H1 (cell line): ENCODE data around the gene UMAD1. TPM values are rescaled to one million over a fixed set of nuclear protein-coding genes. Genes with fewer than 3 reads are reported as not detected.

Source experiments
- CTCF ChIA-PET: fragments of 300-600 bp; sonication (Branson Sonifier 250); formaldehyde crosslinking; loops from one replicate; lab custom pipeline; 2021; ENCODE audit not compliant: partially characterized antibody; lab: Charles Lee
- POLR2A ChIA-PET: fragments of 300-600 bp; sonication (Branson Sonifier 250); formaldehyde crosslinking; loops from one replicate; lab custom pipeline; 2021; ENCODE audit warnings: inconsistent platforms; ENCODE audit not compliant: partially characterized antibody; lab: Charles Lee
- DNase-seq, 2 experiments: peaks; one replicate each; pipeline versions ENCODE4 v3.0.0 to v3.0.0-alpha.2; 2010 to 2022; ENCODE audit warnings: low spot score in 2 of 2, low read depth in 1 of 2, mixed read lengths in 1 of 2
- FAIRE-seq: peaks from 2 replicates; lab custom pipeline; 2011; peaks lifted over from hg19 to GRCh38; lab: Jason Lieb, UNC
- H2AFZ ChIP-seq: 2 replicates; pipeline ENCODE4 v1.8.1; 2012; ENCODE audit warnings: low read length, inconsistent platforms
- H2AK5ac ChIP-seq: 2 replicates; pipeline ENCODE4 v1.6.1; 2013; ENCODE audit warnings: low read depth, low read length
- H2BK120ac ChIP-seq: replicated peaks from 2 replicates; pipeline ENCODE3; 2013; ENCODE audit warnings: low read depth, low read length, inconsistent platforms
- H2BK12ac ChIP-seq: 2 replicates; pipeline ENCODE4 v1.6.1; 2013; ENCODE audit warnings: low read depth, low read length
- H2BK15ac ChIP-seq: 2 replicates; pipeline ENCODE4 v1.6.1; 2013; ENCODE audit warnings: low read length
- H2BK20ac ChIP-seq: 2 replicates; pipeline ENCODE4 v1.6.1; 2013; ENCODE audit warnings: low read length
- H2BK5ac ChIP-seq: 2 replicates; pipeline ENCODE4 v1.6.1; 2013; ENCODE audit warnings: low read depth, low read length
- H3K14ac ChIP-seq: 2 replicates; pipeline ENCODE4 v1.6.1; 2013; ENCODE audit warnings: inconsistent platforms; ENCODE audit not compliant: insufficient read length
- H3K18ac ChIP-seq: 2 replicates; pipeline ENCODE4 v1.6.1; 2013; ENCODE audit warnings: low read length; ENCODE audit errors: extremely low read depth
- H3K23ac ChIP-seq: 2 replicates; pipeline ENCODE4 v1.6.1; 2013; ENCODE audit warnings: inconsistent platforms; ENCODE audit not compliant: insufficient read length
- H3K23me2 ChIP-seq: 2 replicates; pipeline ENCODE4 v1.6.1; 2013; ENCODE audit warnings: low read depth, low read length
- H3K27ac ChIP-seq: 2 replicates; pipeline ENCODE4 v1.6.1; 2011; ENCODE audit warnings: low read depth, low read length, inconsistent platforms
- H3K27me3 ChIP-seq, 4 experiments: replicated peaks in 1 of 4; 1 replicate in 1 of 4; 2 replicates in 3 of 4; pipeline versions ENCODE4 v1.6.1 to v1.8.1; 2011 to 2013; ENCODE audit warnings: low read length in 3 of 4, mild to moderate bottlenecking in 3 of 4, inconsistent platforms in 2 of 4, mixed read lengths in 2 of 4, moderate library complexity in 1 of 4; ENCODE audit not compliant: control insufficient read depth in 3 of 4, insufficient read depth in 3 of 4; ENCODE audit errors: extremely low read depth in 1 of 4
- H3K36me3 ChIP-seq, 4 experiments: 2 replicates each; pipeline versions ENCODE4 v1.6.1 to v1.8.1; 2011 to 2013; ENCODE audit warnings: mild to moderate bottlenecking in 4 of 4, low read length in 3 of 4, moderate library complexity in 2 of 4, control low read depth in 1 of 4, inconsistent platforms in 1 of 4; ENCODE audit not compliant: insufficient read depth in 4 of 4, control insufficient read depth in 2 of 4
- H3K4ac ChIP-seq: replicated peaks from 2 replicates; pipeline ENCODE3; 2013; ENCODE audit warnings: low read length, low read depth, mixed read lengths, inconsistent platforms; ENCODE audit not compliant: insufficient read length
- H3K4me1 ChIP-seq, 4 experiments: replicated peaks in 1 of 4; 1 replicate in 1 of 4; 2 replicates in 3 of 4; pipeline versions ENCODE4 v1.6.1 to v1.8.1; 2011 to 2013; ENCODE audit warnings: low read length in 3 of 4, inconsistent platforms in 2 of 4, mixed read lengths in 1 of 4; ENCODE audit not compliant: insufficient read depth in 4 of 4, control insufficient read depth in 3 of 4
- H3K4me2 ChIP-seq, 2 experiments: 2 replicates each; pipeline versions ENCODE4 v1.6.1 to v1.8.1; 2011 to 2013; ENCODE audit warnings: low read depth in 2 of 2, low read length in 2 of 2, control low read depth in 1 of 2, inconsistent platforms in 1 of 2, mild to moderate bottlenecking in 1 of 2; ENCODE audit not compliant: insufficient read depth in 1 of 2
- H3K4me3 ChIP-seq, 4 experiments: fragments of 200-600, 300-600 bp in 1 of 4; sonication (generic), shearing (Covaris generic), sonication (Bioruptor Twin) in 1 of 4; 2 replicates each; pipeline versions ENCODE4 v1.5.1 to v1.8.1; 2011 to 2016; ENCODE audit warnings: low read length in 4 of 4, low read depth in 3 of 4, control low read depth in 2 of 4, inconsistent platforms in 2 of 4, mild to moderate bottlenecking in 2 of 4, mixed read lengths in 1 of 4, moderate library complexity in 1 of 4; ENCODE audit not compliant: insufficient read depth in 2 of 4; ENCODE audit errors: extremely low read depth in 1 of 4
- H3K56ac ChIP-seq: replicated peaks from 2 replicates; pipeline ENCODE3; 2013; ENCODE audit warnings: low read depth, mild to moderate bottlenecking, mixed read lengths, low read length, inconsistent platforms; ENCODE audit not compliant: insufficient read length
- H3K79me1 ChIP-seq: 2 replicates; pipeline ENCODE4 v1.6.1; 2013; ENCODE audit warnings: low read depth, low read length, control low read depth
- H3K79me2 ChIP-seq, 2 experiments: 2 replicates each; pipeline versions ENCODE4 v1.6.1 to v1.8.1; 2012 to 2013; ENCODE audit warnings: low read length in 2 of 2, mild to moderate bottlenecking in 2 of 2, inconsistent platforms in 1 of 2; ENCODE audit not compliant: insufficient read depth in 2 of 2, control insufficient read depth in 1 of 2
- H3K9ac ChIP-seq, 4 experiments: replicated peaks in 1 of 4; 1 replicate in 1 of 4; 2 replicates in 3 of 4; pipeline versions ENCODE4 v1.6.1 to v1.8.1; 2011 to 2013; ENCODE audit warnings: low read depth in 3 of 4, low read length in 3 of 4, control low read depth in 2 of 4, mild to moderate bottlenecking in 2 of 4, moderate library complexity in 2 of 4, inconsistent platforms in 1 of 4; ENCODE audit errors: extremely low read depth in 1 of 4
- H3K9me3 ChIP-seq, 2 experiments: 2 replicates each; pipeline versions ENCODE4 v1.6.1 to v1.8.1; 2012 to 2013; ENCODE audit warnings: mild to moderate bottlenecking in 2 of 2, moderate library complexity in 2 of 2, control low read depth in 1 of 2, inconsistent platforms in 1 of 2, low read depth in 1 of 2, low read length in 1 of 2, mixed read lengths in 1 of 2; ENCODE audit not compliant: insufficient read depth in 2 of 2
- H4K20me1 ChIP-seq, 2 experiments: replicated peaks in 1 of 2; 2 replicates each; pipeline versions ENCODE3 to v1.8.1; 2011 to 2013; ENCODE audit warnings: inconsistent platforms in 2 of 2, low read length in 2 of 2, mild to moderate bottlenecking in 1 of 2; ENCODE audit not compliant: insufficient read depth in 2 of 2, control insufficient read depth in 1 of 2
- H4K5ac ChIP-seq: 2 replicates; pipeline ENCODE4 v1.6.1; 2013; ENCODE audit warnings: low read length, low read depth, mixed read lengths, inconsistent platforms; ENCODE audit not compliant: insufficient read length
- H4K8ac ChIP-seq: 2 replicates; pipeline ENCODE4 v1.8.0; 2013; ENCODE audit warnings: mild to moderate bottlenecking, moderate library complexity, low read length, inconsistent platforms; ENCODE audit not compliant: insufficient read depth; ENCODE audit errors: extremely low read depth
- H4K91ac ChIP-seq: replicated peaks from 2 replicates; pipeline ENCODE3; 2013; ENCODE audit warnings: low read length, mixed read lengths, inconsistent platforms; ENCODE audit not compliant: insufficient read length
- CTBP2 ChIP-seq: IDR thresholded peaks from 2 replicates; pipeline ENCODE4 v1.7.0; 2011; ENCODE audit warnings: borderline replicate concordance, mild to moderate bottlenecking, moderate library complexity, mixed read lengths, low read length; ENCODE audit not compliant: insufficient read depth, insufficient read length
- CTCF ChIP-seq, 3 experiments: IDR thresholded peaks; 1 replicate in 2 of 3; 2 replicates in 1 of 3; pipeline versions ENCODE4 v1.5.1 to v1.6.1; 2011; ENCODE audit warnings: low read length in 3 of 3, mild to moderate bottlenecking in 3 of 3, inconsistent platforms in 2 of 3, low read depth in 1 of 3, moderate library complexity in 1 of 3; ENCODE audit not compliant: insufficient read depth in 1 of 3; ENCODE audit errors: control extremely low read depth in 1 of 3
- E2F6 ChIP-seq: IDR thresholded peaks from 2 replicates; pipeline ENCODE4 v1.6.1; 2012; ENCODE audit warnings: inconsistent platforms
- FOSL1 ChIP-seq: IDR thresholded peaks from 2 replicates; pipeline ENCODE4 v1.6.1; 2011; ENCODE audit warnings: mild to moderate bottlenecking, low read depth, low read length, moderate library complexity; ENCODE audit not compliant: insufficient read depth
- RAD21 ChIP-seq, 2 experiments: IDR thresholded peaks in 1 of 2; conservative IDR thresholded peaks in 1 of 2; 2 replicates each; pipeline ENCODE4 v1.6.1; 2011; ENCODE audit warnings: low read depth in 2 of 2, low read length in 2 of 2, improper control_type of control experiment in 1 of 2, inconsistent platforms in 1 of 2, mild to moderate bottlenecking in 1 of 2, moderate library complexity in 1 of 2
- SP2 ChIP-seq: IDR thresholded peaks from 2 replicates; pipeline ENCODE4 v1.6.1; 2012; ENCODE audit warnings: mild to moderate bottlenecking, low read length, inconsistent platforms
- YY1 ChIP-seq: IDR thresholded peaks from 2 replicates; pipeline ENCODE4 v1.6.1; 2011; ENCODE audit warnings: low read depth, mild to moderate bottlenecking, low read length
- WGBS, 2 experiments: shearing (Covaris generic) in 1 of 2; methylation state at CpG; one replicate each; pipeline versions ENCODE4 v1.1.6 to v1.1.7; 2013 to 2015; ENCODE audit warnings: low lambda C conversion rate in 2 of 2, mixed read lengths in 2 of 2, inconsistent platforms in 1 of 2, low coverage in 1 of 2, missing lambda C conversion rate in 1 of 2; ENCODE audit not compliant: insufficient replicate concordance in 2 of 2, insufficient coverage in 1 of 2, insufficient read length in 1 of 2; ENCODE audit errors: extremely low coverage in 1 of 2, missing lambda C conversion rate in 1 of 2; 5-methylcytosine and 5-hydroxymethylcytosine counted together
- polyA plus RNA-seq, 7 experiments: library from polyadenylated mRNA; depleted of rRNA in 3 of 7; stranded (reverse) in 5 of 7; unstranded in 2 of 7; fragments of >200 nt in 5 of 7; fragments of 200-250 nt in 2 of 7; gene quantifications; 1 replicate in 5 of 7; 2 replicates in 1 of 7; 4 replicates in 1 of 7; pipeline versions ENCODE4 v1.2.1 to v1.2.3, GENCODE V29; 2011 to 2013; ENCODE audit warnings: missing spikeins in 2 of 7, mixed read lengths in 2 of 7
- total RNA-seq: library from RNA; stranded (reverse); fragmentation: NEBNext Ultra II Directional; extraction: Animal tissue kit (Norgen Biotek cat#: 25700); gene quantifications from 2 replicates; pipeline ENCODE4 v1.2.1, GENCODE V29; 2021

Gene UMAD1
- total and polyA plus RNA-seq, 2 of the 8 experiments (the other 6 are each of a cell fraction or from before 2014, with no cell fraction given): 10.4 to 12.3 TPM

GRCh38 chr7:7709291-7709690 lies 68.7 kb downstream of the UMAD1 start:
- Histone ChIP-seq H3K4me3 (no peak overlapping the region), H3K4me1 (peaks cover 0 to 19% (median 2%) of the 10 kb centered on the region in 4 experiments; a peak in 3 of 7 replicates), H3K9me3 (no peaks in the 10 kb centered on the region), H4K20me1 (no peaks in the 10 kb centered on the region), H3K36me3 (no peaks in the 10 kb centered on the region), H2BK120ac (no peak overlapping the region), H3K4me2 (peak overlapping the region in 1 of 2 experiments; percentile 20; a peak in 2 of 4 replicates), H2BK15ac (no peak overlapping the region), H4K8ac (no peak overlapping the region), H4K91ac (no peak overlapping the region), H3K23ac (no peak overlapping the region), H2BK5ac (no peak overlapping the region), H3K4ac (no peak overlapping the region), H3K18ac (no peak overlapping the region), H3K79me1 (no peaks in the 10 kb centered on the region), H3K23me2 (no peaks in the 10 kb centered on the region), H2BK20ac (no peak overlapping the region), H3K27ac (no peak overlapping the region), H4K5ac (no peak overlapping the region), H3K79me2 (no peaks in the 10 kb centered on the region), H2AK5ac (no peak overlapping the region), H3K14ac (no peak overlapping the region), H2BK12ac (no peak overlapping the region), H3K9ac (no peak overlapping the region), H3K27me3 (no peaks in the 10 kb centered on the region), H3K56ac (no peak overlapping the region), H2AFZ (no peak overlapping the region)
- WGBS, 2 experiments: 14% methylated on average over 3 of the region's 3 CpGs; no CpG with 5 or more reads in 1 of the 2 experiments
- FAIRE-seq: peak; percentile 82
- TF ChIP-seq YY1: 0 out of 2 replicates have a peak, but pooled peaks have one; percentile 21
- TF ChIP-seq E2F6: no peak
- 0 out of 4 replicates have a peak, but pooled peaks of 1 of the 3 experiments have one; percentile 22 for TF ChIP-seq CTCF (IDR thresholded peaks at IDR 0.05; ENCODE audit: control extremely low read depth in 1 of 3, insufficient read depth in 1 of 3, low read depth in 1 of 3, low read length in 3 of 3)
- no peak for TF ChIP-seq CTBP2
- TF ChIP-seq FOSL1: no peak
- TF ChIP-seq SP2: no peak
- peak; percentile 35 to 41; a peak in 3 of 4 replicates for TF ChIP-seq RAD21 (IDR thresholded peaks at IDR 0.05 in 1 of 2, conservative IDR thresholded peaks at IDR 0.05 in 1 of 2; ENCODE audit: low read depth in 2 of 2, low read length in 2 of 2)
- ChIA-PET POLR2A (no interaction called here), CTCF (interaction anchor here (1.1 kb wide), 1 partner anchor 326 kb away, joined by 3 read pairs; no protein-coding TSS in a partner anchor)
- peak in 1 of 2 experiments; percentile 15 for DNase-seq
